Brain pericyte (primary cell): Measurements from ENCODE around the gene NCKAP5.

ENCODE experiments used
- DNase-seq: peaks from one replicate; pipeline ENCODE4 v3.0.0-alpha.2; 2012; ENCODE audit warnings: low read depth, low spot score

Gene NCKAP5

GRCh38 chr2:132758995-132759394 is 809.3 kb downstream of the NCKAP5 start:
- DNase-seq: no peak

DNA sequence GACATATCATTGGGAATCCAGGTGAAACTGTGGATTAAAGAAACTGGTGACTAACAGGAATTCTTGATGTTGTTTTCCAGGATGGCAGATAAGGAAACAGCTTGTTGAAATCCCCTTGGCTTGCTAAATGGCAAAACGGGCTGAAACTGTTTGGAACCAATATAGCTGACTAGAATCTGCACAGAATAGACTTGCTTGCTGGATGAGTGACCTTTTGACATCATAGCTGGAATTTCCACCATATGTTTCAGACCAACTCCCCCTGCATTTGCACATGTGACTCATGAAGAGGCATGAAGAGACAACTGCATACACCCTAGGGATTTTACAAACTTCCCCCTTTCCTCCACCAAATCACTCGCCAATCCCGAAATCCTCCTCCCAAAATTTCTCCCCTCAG is 810.6 kb downstream of the NCKAP5 start:
- no peak for DNase-seq

DNA sequence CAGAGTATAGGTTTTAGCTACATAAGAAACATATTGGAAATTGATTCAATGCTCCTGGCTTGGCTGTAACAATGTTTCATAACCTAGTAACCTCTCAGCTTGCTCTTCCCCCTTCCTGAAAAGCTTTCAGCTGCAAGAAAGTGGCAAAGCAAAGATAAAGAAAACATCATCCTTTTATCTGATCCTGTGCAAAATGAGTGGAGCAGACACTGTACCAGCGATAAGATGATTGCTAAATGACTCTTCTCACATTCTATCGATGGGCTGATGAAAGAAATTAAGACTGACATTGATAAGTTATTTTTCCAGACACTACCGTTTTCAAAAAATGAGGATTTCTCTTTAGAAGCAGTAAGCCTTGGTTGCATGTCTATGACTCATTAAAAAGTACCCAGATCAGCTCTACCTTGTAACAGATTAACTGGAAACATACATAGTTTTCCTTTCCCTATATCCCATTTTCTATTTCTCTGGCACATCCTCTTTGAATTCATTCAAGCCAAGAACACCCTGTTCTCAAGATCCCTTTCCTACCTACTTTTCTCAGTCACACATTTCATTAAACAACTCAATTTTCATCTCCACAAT is 811.2 kb downstream of the NCKAP5 start:
- no peak for DNase-seq

- DNase-seq: no peak
Observed at GRCh38 chr2:132754867-132755472, 813.3 kb downstream of the NCKAP5 start.

- DNase-seq: no peak
Observed at GRCh38 chr2:132754392-132754791, 813.9 kb downstream of the NCKAP5 start.

DNA sequence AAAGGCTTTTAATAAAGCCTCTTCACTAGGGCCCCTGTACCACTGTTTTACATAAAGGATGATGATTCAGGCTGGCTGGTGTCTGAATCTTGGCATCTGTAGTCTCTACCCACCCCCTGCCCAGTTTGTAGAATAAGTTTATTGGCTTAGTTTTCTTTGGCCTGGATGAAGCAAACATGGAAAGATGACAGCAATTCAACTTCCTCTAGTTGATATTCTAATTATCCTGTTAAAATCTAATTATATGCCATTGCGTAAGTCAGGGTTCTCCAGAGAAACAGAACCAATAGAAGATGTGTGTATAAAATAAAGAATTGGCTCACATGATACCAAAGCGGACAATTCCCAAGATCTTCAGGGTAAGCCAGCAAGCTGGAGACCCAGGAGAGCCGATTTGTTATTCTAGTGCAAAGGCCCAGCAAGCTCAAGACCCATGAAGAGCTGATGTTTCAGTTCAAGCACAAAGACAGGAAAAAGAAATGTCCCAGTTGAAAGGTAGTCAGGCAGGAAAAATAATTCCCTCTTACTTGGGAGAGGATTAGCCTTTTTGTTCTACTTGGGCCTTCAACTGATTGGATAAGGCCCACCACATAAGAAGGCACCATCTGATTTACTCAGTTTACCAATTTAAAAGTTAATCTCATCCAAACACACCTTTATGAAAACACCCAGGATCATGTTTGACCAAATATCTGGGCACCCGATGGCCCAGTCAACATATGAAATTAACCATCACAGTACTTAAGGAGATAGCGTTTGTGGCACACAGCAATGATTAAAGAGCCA is 815.6 kb downstream of the NCKAP5 start:
- DNase-seq: no peak

GRCh38 chr2:132751836-132752235 is 816.4 kb downstream of the NCKAP5 start:
- DNase-seq: no peak

GRCh38 chr2:132750606-132751005 is 817.7 kb downstream of the NCKAP5 start:
- no peak for DNase-seq

- no peak for DNase-seq
Observed at GRCh38 chr2:132747046-132747445, 821.2 kb downstream of the NCKAP5 start.

DNA sequence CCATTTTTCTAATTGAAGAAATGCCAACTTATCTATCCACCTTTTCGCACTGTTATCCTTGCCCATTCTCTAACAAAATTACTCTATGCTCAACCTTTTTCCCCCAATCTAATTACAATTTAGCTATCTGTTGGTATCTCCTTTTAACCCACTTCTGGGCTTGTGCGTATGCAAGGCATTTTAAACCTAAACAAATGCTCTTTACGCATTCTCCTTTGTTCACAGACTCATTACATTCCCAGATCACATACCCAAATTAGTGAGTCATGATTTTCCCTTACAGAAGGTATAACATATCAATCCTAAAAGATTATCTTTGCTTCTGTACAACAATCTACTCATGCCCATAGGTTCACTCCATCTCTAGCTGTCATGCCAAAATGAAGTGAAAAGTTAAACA is 826.5 kb downstream of the NCKAP5 start:
- no peak for DNase-seq

- no peak for DNase-seq
Observed at GRCh38 chr2:132740081-132740720, 828.1 kb downstream of the NCKAP5 start.

- no peak for DNase-seq
Observed at GRCh38 chr2:132738223-132738622, 830.0 kb downstream of the NCKAP5 start.

DNA sequence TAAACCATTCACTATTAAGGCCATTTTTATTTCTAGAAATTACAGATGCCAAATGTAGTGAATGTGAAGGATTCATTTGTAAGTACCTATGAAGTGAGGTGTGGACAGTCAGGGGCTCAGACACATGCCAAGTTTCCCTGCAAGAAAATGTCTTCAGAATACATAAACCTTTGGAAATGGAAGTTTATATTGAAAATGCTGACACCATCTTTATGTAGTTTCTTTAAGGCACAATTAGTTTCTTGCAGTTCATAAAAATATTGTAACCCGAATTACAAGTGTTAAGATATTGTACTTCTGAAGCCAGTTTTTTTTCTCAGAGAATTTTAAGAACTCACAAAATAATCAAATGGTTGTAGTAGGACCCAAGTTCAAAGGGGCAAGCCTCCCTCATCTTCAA is 832.2 kb downstream of the NCKAP5 start:
- no peak for DNase-seq

DNA sequence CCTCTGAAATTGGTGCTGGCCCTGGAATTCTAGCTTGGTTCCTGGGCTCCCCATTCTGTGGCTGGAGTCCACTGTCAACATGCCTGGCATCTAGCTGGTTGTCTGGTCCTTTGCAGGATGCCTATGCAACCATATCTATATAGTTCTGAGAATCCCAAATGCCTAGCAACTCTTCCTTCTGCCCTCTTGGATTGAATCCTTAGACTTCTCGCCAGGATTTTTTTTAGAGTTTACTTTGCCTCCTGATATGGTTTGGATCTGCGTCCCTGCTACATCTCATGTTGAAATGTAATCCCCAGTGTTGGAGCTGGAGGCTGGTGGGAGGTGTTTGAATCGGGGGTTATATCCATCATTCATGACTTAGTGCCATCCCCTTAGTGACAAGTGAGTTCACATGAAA is 833.3 kb downstream of the NCKAP5 start:
- no peak for DNase-seq

DNA sequence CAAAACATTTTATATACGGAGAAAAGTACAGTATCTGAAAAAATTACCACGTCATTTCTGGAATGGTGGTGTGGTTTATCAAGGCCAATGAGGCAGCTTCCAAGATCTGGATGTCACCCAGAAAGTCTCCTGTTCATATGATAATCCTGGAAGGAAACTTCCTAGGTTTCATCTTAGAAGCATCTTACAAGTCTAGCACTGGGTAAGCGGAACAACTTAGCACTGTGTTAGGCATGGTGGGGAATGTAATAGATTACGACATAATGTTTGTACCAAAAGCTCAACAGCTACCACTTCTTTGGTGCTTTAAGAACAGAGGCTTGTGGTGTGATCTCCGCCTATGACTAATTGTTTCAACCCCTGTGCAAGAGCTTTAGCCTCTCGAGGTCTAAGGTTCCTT is 835.2 kb downstream of the NCKAP5 start:
- no peak for DNase-seq

DNA sequence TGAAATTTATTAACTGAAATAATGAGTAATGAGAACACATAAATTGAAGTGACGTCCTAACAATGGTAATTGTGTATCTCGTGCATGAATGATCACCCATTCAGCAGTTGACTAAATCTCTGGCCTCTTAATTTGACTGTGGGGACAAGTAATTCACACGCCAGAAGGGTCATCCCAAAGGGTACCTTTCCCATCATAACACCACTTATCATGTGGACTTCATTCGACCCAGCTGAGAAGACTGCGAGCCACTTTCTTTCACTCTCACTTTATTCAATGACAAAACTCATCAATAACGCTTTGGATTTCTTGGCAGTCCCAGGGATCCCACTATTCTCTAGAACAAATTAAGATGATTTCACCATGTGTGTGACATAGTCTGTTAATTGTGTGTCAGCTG is 835.6 kb downstream of the NCKAP5 start:
- DNase-seq: no peak

DNA sequence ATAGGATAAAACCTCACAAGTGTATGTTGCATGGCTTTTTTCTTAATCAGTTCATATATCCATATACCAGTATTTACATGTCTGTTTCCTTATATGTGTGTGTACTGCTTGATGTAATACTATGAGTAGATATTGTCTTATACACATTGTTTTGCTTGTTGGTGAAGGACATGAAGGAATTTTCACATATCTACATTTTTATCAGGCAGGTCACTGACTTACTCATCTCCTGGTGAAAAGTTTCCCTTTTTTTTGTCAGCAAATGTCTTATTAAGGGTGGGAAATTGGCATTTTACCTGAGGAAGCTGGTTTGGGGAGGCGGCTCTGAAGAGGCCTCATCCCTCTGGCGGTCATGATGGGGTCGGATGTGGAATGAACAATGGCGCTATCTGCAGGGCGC is 836.8 kb downstream of the NCKAP5 start:
- no peak for DNase-seq

- no peak for DNase-seq
Observed at GRCh38 chr2:132730611-132731010, 837.7 kb downstream of the NCKAP5 start.

DNA sequence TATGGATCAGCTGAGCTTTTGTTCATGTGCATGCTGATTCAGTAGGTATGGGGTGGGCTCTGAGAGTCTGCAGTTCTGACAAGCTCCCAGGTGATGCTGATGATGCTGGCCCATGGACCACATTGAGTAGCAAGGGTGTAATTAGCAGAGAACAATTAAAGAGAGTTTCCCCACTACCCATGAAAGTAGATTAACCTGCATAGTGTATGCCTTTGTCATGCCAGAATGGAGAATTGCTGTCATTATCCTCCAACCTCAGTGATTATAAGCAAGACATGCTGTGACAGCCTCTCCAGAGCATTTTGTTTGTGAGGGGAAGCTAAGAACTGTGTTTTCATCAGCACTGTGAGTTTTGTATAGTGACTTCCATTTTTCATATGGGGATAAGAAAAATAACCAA is 838.7 kb downstream of the NCKAP5 start:
- DNase-seq: no peak

- no peak for DNase-seq
Observed at GRCh38 chr2:132726155-132726554, 842.1 kb downstream of the NCKAP5 start.

DNA sequence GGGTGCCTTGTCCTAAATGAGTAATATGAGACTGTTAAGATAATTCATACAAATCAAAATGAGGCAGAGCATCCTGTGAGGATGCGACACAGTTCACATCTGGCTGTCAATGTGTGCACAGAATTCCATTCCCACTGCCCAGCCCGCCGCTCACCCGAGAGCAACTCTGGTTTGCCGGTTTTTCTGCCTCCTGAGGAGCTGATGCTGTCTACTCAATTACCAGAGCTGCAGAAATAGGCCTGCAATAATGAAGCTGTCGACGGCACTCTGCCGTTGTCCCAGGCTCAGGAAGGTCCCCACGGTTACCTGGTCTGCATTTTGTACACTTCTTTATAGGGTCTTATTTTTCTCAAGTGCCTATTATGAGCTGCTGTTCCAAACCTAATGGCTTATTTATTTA is 842.5 kb downstream of the NCKAP5 start:
- no peak for DNase-seq

DNA sequence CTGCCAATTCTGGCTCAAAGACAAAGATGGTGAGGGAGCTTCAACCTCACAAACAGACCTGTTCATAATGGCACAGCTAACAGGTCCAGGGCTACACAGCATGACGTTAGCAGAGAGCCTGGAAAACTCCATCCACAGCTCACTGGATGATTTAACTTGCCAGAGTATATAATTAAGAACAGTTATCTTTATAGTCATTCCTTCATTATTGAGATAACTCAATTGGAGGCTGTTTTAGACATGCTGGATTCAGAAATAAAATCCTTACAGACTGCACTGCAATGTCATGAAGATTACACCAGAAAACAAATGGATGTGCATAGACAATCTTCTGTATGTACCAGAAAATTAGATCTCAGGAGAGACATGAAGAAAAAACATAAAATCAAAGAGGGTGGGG is 843.1 kb downstream of the NCKAP5 start:
- no peak for DNase-seq

DNA sequence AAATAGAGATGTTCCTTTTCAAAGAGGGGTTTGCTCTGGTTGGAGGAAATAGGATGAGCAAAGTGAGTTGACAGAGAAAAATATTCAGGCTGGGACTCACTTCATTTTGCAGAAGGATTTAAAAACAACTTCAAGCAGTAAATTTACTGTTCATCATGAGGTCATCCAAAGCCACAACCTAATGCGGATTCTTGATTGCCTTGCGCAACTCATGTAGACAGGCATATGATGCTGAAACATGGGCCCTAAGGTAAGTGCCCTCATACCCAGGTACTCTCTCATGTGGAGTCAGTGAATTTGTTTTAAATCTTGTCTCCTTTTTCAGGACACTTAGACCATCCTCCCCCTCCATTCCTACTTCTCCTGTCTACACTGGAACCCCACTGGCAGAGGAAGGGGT is 846.3 kb downstream of the NCKAP5 start:
- no peak for DNase-seq
